SH-SY5Y (cell line): ENCODE data around the gene KLHL8.

Source experiments
- GATA2 ChIP-seq: IDR thresholded peaks from 2 replicates; pipeline ENCODE4 v1.6.1; 2011; ENCODE audit warnings: mild to moderate bottlenecking, low read depth, low read length
- GATA3 ChIP-seq: IDR thresholded peaks from 2 replicates; pipeline ENCODE4 v1.6.1; 2011; ENCODE audit warnings: low read depth, mild to moderate bottlenecking, low read length, moderate library complexity

GRCh38 chr4:87241336-87241735, 20.9 kb upstream of the KLHL8 start:
- TF ChIP-seq GATA2 (no peak), GATA3 (no peak)
